A673 (cell line): Measurements from ENCODE around the gene TNRC6C.
"Not testable (repeated sequence)": the region's sequence is repeated elsewhere in the genome, so short reads cannot be mapped to it uniquely, and the experiment has no call there.

Experiments
- CTCF ChIP-seq: fragments of 300-800, 200-600 bp; sonication (generic); conservative IDR thresholded peaks from 2 replicates; pipeline ENCODE4 v1.5.1; 2017; ENCODE audit warnings: low read depth, mild to moderate bottlenecking, antibody characterized with exemption, low read length, moderate library complexity, mixed read lengths
- EZH2 ChIP-seq: fragments of 200-600 bp; sonication (generic); IDR thresholded peaks from 2 replicates; pipeline ENCODE4 v1.6.1; 2017; ENCODE audit warnings: borderline replicate concordance, low read depth, mild to moderate bottlenecking, mixed read lengths, antibody characterized with exemption, low read length; ENCODE audit not compliant: poor library complexity, severe bottlenecking

GRCh38 chr17:77993735-77994134, 35.2 kb downstream of the TNRC6C start:
- not testable (repeated sequence) for TF ChIP-seq EZH2, CTCF
